Endothelial cell of umbilical vein (primary cell): ENCODE results near the gene TMEM237. TPM values are rescaled to one million over a fixed set of nuclear protein-coding genes. Genes with fewer than 3 reads are reported as not detected.
"Not testable (repeated sequence)": the region's sequence is repeated elsewhere in the genome, so short reads cannot be mapped to it uniquely, and the experiment has no call there.

Experiments used
- BruUV-seq: library from RNA; stranded (reverse); fragments of 400-500 nt; replicated peaks from 2 replicates; lab custom pipeline; 2021; lab: Mats Ljungman, UMichigan
- CTCF ChIA-PET: fragments of 300-600, 350-600 bp; sonication (Branson Sonifier 250); formaldehyde crosslinking; loops from one replicate; lab custom pipeline; 2021; ENCODE audit warnings: antibody characterized with exemption, inconsistent platforms; lab: Charles Lee
- POLR2A ChIA-PET: fragments of 300-600, 350-600 bp; sonication (Branson Sonifier 250); formaldehyde crosslinking; loops from one replicate; lab custom pipeline; 2021; ENCODE audit warnings: antibody characterized with exemption, inconsistent platforms; lab: Charles Lee
- DNase-seq: peaks from one replicate; pipeline ENCODE4 v3.0.0-alpha.2; 2011; ENCODE audit warnings: low read depth, low spot score
- FAIRE-seq: peaks from 2 replicates; lab custom pipeline; 2011; peaks lifted over from hg19 to GRCh38; lab: Jason Lieb, UNC
- H2AFZ ChIP-seq: 2 replicates; pipeline ENCODE4 v1.6.0; 2012; ENCODE audit warnings: low read depth, low read length, control low read depth, inconsistent platforms
- H3K27ac ChIP-seq: 2 replicates; pipeline ENCODE4 v1.5.1; 2011; ENCODE audit warnings: low read depth, mild to moderate bottlenecking, control low read depth, low read length, moderate library complexity; ENCODE audit not compliant: insufficient read depth
- H3K27me3 ChIP-seq, 2 experiments: 2 replicates each; pipeline versions ENCODE4 v1.6.0 to v1.6.1; 2011; ENCODE audit warnings: low read length in 2 of 2, mixed read lengths in 1 of 2; ENCODE audit not compliant: control insufficient read depth in 2 of 2, insufficient read depth in 2 of 2
- H3K36me3 ChIP-seq, 2 experiments: 2 replicates in 1 of 2; 3 replicates in 1 of 2; pipeline ENCODE4 v1.5.1; 2011; ENCODE audit warnings: low read length in 2 of 2, mild to moderate bottlenecking in 1 of 2, moderate library complexity in 1 of 2; ENCODE audit not compliant: control insufficient read depth in 2 of 2, insufficient read depth in 2 of 2; ENCODE audit errors: extremely low read depth in 1 of 2
- H3K4me1 ChIP-seq: 3 replicates; pipeline ENCODE4 v1.5.1; 2011; ENCODE audit warnings: mild to moderate bottlenecking, low read length; ENCODE audit not compliant: control insufficient read depth, insufficient read depth; ENCODE audit errors: extremely low read depth
- H3K4me2 ChIP-seq: 2 replicates; pipeline ENCODE4 v1.6.1; 2011; ENCODE audit warnings: low read length, control low read depth, mixed read lengths; ENCODE audit not compliant: insufficient read depth
- H3K4me3 ChIP-seq, 3 experiments: fragments of 200-600 bp in 1 of 3; sonication (generic), shearing (Covaris generic) in 1 of 3; replicated peaks in 1 of 3; 2 replicates each; pipeline ENCODE4 v1.5.1; 2011 to 2016; ENCODE audit warnings: control low read depth in 3 of 3, low read length in 3 of 3, mild to moderate bottlenecking in 2 of 3, inconsistent platforms in 1 of 3, low read depth in 1 of 3, moderate library complexity in 1 of 3; ENCODE audit not compliant: insufficient read depth in 1 of 3
- H3K79me2 ChIP-seq: 2 replicates; pipeline ENCODE4 v1.6.0; 2012; ENCODE audit warnings: low read length, inconsistent platforms; ENCODE audit not compliant: control insufficient read depth, insufficient read depth
- H3K9ac ChIP-seq: replicated peaks from 2 replicates; pipeline ENCODE3; 2011; ENCODE audit warnings: low read length, control low read depth; ENCODE audit not compliant: insufficient read depth; ENCODE audit errors: extremely low read depth
- H3K9me1 ChIP-seq: replicated peaks from 3 replicates; pipeline ENCODE4 v1.6.0; 2011; ENCODE audit warnings: mild to moderate bottlenecking, low read length; ENCODE audit not compliant: control insufficient read depth, insufficient read depth; ENCODE audit errors: extremely low read depth
- H3K9me3 ChIP-seq: replicated peaks from 2 replicates; pipeline ENCODE4 v1.5.1; 2012; ENCODE audit warnings: low read length, inconsistent platforms; ENCODE audit not compliant: control insufficient read depth, insufficient read depth
- H4K20me1 ChIP-seq: replicated peaks from 2 replicates; pipeline ENCODE3; 2011; ENCODE audit warnings: mild to moderate bottlenecking, low read length; ENCODE audit not compliant: control insufficient read depth, insufficient read depth; ENCODE audit errors: extremely low read depth
- EZH2 ChIP-seq: IDR thresholded peaks from 2 replicates; pipeline ENCODE4 v1.6.1; 2012; ENCODE audit warnings: borderline replicate concordance, low read depth, mild to moderate bottlenecking, moderate library complexity, low read length, inconsistent platforms; ENCODE audit not compliant: severe bottlenecking
- FOS ChIP-seq: IDR thresholded peaks from 2 replicates; pipeline ENCODE4 v1.6.1; 2011; ENCODE audit warnings: mild to moderate bottlenecking, low read length, moderate library complexity, borderline replicate concordance; ENCODE audit not compliant: insufficient read depth
- GATA2 ChIP-seq: IDR thresholded peaks from 2 replicates; pipeline ENCODE4 v1.7.0; 2011; ENCODE audit warnings: low read depth, mild to moderate bottlenecking, moderate library complexity, mixed read lengths, low read length; ENCODE audit not compliant: insufficient read length, insufficient read depth
- JUN ChIP-seq: IDR thresholded peaks from 2 replicates; pipeline ENCODE4 v1.6.1; 2011; ENCODE audit warnings: borderline replicate concordance, low read depth; ENCODE audit not compliant: insufficient read length, insufficient read depth
- POLR2A ChIP-seq: IDR thresholded peaks from 2 replicates; pipeline ENCODE4 v1.6.1; 2012; ENCODE audit warnings: low read depth, mild to moderate bottlenecking, control low read depth, low read length
- dilution Hi-C: fragments of 300-500 bp; cut with MboI; formaldehyde crosslinking; loops from one replicate; pipeline ENCODE4 v1.15.0; 2019; ENCODE audit warnings: low sequenced_read_pairs; ENCODE audit not compliant: extremely low pct_ligation_motif_present
- intact Hi-C: fragments of 100-400 bp; cut with micrococcal nuclease; formaldehyde crosslinking; loops from one replicate; pipeline ENCODE4 v1.10.0; 2022
- polyA plus RNA-seq, 4 experiments: library from polyadenylated mRNA; depleted of rRNA in 3 of 4; stranded (reverse) in 3 of 4; unstranded in 1 of 4; fragments of >200 nt; gene quantifications; 2 replicates each; pipeline versions ENCODE4 v1.2.1 to v1.2.3, GENCODE V29; 2011 to 2012; ENCODE audit warnings: missing spikeins in 1 of 4
- total RNA-seq: library from RNA; stranded (reverse); gene quantifications from 2 replicates; pipeline ENCODE4 v1.2.3, GENCODE V29; 2021
- TF ChIP-seq, protein P1 (sequence below): IDR thresholded peaks from 2 replicates; pipeline ENCODE4 v1.6.1; 2011; ENCODE audit not compliant: insufficient read depth, insufficient read length

TMEM237 gene
- total and polyA plus RNA-seq, 2 donors (not counting 3 experiments of a cell fraction or from before 2014, with no cell fraction given) = 41.2 to 64.7 TPM

DNA sequence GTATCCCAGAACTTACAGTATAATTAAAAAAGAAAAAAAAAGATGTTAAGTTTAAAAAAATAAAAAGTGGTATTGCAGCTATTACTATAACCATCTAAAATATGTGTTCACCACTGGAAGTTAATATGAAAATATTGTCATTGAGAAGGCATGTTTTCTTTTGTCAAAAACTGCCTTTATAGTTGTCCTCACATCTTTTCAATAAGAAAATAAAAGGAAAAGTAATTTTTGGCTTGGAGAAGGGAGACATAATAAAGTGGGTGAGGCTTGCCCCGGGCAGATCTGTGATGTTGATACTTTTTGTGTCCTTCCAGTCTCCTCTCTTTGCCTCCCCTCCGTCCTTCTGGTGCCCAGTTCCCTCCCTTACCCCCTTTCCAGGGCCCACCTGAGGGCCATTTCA, 30.2 kb upstream of the TMEM237 start:
- Histone ChIP-seq H3K4me3 (no peak overlapping the region), H3K27me3 (no peaks in the 10 kb centered on the region), H3K79me2 (no peaks in the 10 kb centered on the region), H3K36me3 (no peaks in the 10 kb centered on the region), H3K27ac (no peak overlapping the region), H3K9ac (no peak overlapping the region), H3K9me1 (no peaks in the 10 kb centered on the region), H3K9me3 (no peaks in the 10 kb centered on the region), H3K4me2 (no peak overlapping the region), H2AFZ (no peak overlapping the region), H3K4me1 (no peaks in the 10 kb centered on the region), H4K20me1 (no peaks in the 10 kb centered on the region)
- BruUV-seq = no TSS peak
- FAIRE-seq = no peak
- TF ChIP-seq EZH2 (no peak), JUN (no peak), POLR2A (no peak), FOS (no peak), GATA2 (no peak)
- TF ChIP-seq, protein P1, sequence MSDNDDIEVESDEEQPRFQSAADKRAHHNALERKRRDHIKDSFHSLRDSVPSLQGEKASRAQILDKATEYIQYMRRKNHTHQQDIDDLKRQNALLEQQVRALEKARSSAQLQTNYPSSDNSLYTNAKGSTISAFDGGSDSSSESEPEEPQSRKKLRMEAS = no peak
- intact Hi-C loops = no loop called here
- dilution Hi-C loops = no loop called here
- ChIA-PET CTCF (interaction anchor here (1.2 to 1.8 kb wide), 2 partner anchors 8 to 34 kb away, joined by 3 to 4 read pairs; no protein-coding TSS in a partner anchor), POLR2A (no interaction called here)
- DNase-seq = no peak

DNA sequence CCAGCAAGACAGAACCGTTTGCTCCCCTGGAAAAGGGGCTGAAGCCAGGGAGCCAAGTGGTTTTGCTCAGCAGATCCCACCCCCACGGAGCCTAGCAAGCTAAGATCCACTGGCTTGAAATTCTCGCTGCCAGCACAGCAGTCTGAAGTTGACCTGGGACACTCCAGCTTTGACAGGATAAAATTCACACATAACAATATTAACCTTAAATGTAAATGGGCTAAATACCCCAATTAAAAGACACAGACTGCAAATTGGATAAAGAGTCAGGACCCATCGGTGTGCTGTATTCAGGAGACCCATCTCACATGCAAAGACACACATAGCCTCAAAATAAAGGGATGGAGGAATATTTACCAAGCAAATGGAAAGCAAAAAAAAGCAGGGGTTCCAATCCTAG, 27.9 kb upstream of the TMEM237 start:
- H3K4me1 ChIP-seq, H3K79me2 ChIP-seq, dilution Hi-C loops, FAIRE-seq, intact Hi-C loops, H3K4me3 ChIP-seq, H3K27ac ChIP-seq, POLR2A ChIA-PET, H3K27me3 ChIP-seq, BruUV-seq, H3K9me3 ChIP-seq, H4K20me1 ChIP-seq, H3K9me1 ChIP-seq, DNase-seq, H3K36me3 ChIP-seq, H2AFZ ChIP-seq, H3K4me2 ChIP-seq, H3K9ac ChIP-seq: not testable (repeated sequence)
- CTCF ChIA-PET = interaction anchor here (1.4 to 2.0 kb wide), 2 partner anchors 21 to 36 kb away, joined by 3 to 6 read pairs; no protein-coding TSS in a partner anchor
